Caco-2 (cell line): ENCODE results near the gene SLC16A12. TPM values are rescaled to one million over a fixed set of nuclear protein-coding genes. Genes with fewer than 3 reads are reported as not detected.

Source experiments
- BruUV-seq: library from RNA; stranded (reverse); fragments of 400-500 nt; replicated peaks from 2 replicates; lab custom pipeline; 2021; lab: Mats Ljungman, UMichigan
- CTCF ChIA-PET: fragments of 300-600 bp; sonication (Branson Sonifier 250); formaldehyde crosslinking; loops from one replicate; lab custom pipeline; 2022; ENCODE audit warnings: antibody characterized with exemption; lab: Charles Lee
- POLR2A ChIA-PET: fragments of 300-600 bp; sonication (Branson Sonifier 250); formaldehyde crosslinking; loops from one replicate; lab custom pipeline; 2022; ENCODE audit warnings: antibody characterized with exemption; lab: Charles Lee
- DNase-seq, 2 experiments: peaks; one replicate each; pipeline versions ENCODE4 v3.0.0 to v3.0.0-alpha.2; 2020 to 2022
- H3K27me3 ChIP-seq: replicated peaks from 2 replicates; pipeline ENCODE4 v1.6.0; 2011; ENCODE audit warnings: low read length; ENCODE audit not compliant: control insufficient read depth, insufficient read depth
- H3K36me3 ChIP-seq: 2 replicates; pipeline ENCODE4 v1.5.1; 2011; ENCODE audit warnings: low read length; ENCODE audit not compliant: control insufficient read depth, insufficient read depth
- H3K4me1 ChIP-seq: fragments of 250-450 bp; sonication (Bioruptor Pico); 2 replicates; pipeline ENCODE4 v1.5.1; 2020; ENCODE audit warnings: mild to moderate bottlenecking
- H3K4me3 ChIP-seq: 2 replicates; pipeline ENCODE4 v1.5.1; 2011; ENCODE audit warnings: low read depth, mild to moderate bottlenecking, control low read depth, low read length
- H3K9me3 ChIP-seq: fragments of 250-450 bp; sonication (Bioruptor Pico); 2 replicates; pipeline ENCODE4 v1.5.1; 2020; ENCODE audit warnings: mild to moderate bottlenecking, moderate library complexity
- H3K27ac Mint-ChIP-seq: one replicate; pipeline ENCODE4 v1.8.0; 2022; ENCODE audit warnings: mixed read lengths; ENCODE audit not compliant: unreplicated experiment
- H3K27me3 Mint-ChIP-seq: one replicate; pipeline ENCODE4 v1.8.0; 2022; ENCODE audit warnings: mixed read lengths; ENCODE audit not compliant: insufficient read depth, unreplicated experiment
- H3K36me3 Mint-ChIP-seq: one replicate; pipeline ENCODE4 v1.8.0; 2022; ENCODE audit warnings: mild to moderate bottlenecking, mixed read lengths; ENCODE audit not compliant: insufficient read depth, unreplicated experiment
- H3K4me1 Mint-ChIP-seq: one replicate; pipeline ENCODE4 v1.8.0; 2022; ENCODE audit warnings: low read depth, mixed read lengths; ENCODE audit not compliant: unreplicated experiment
- H3K4me3 Mint-ChIP-seq: one replicate; pipeline ENCODE4 v1.8.0; 2022; ENCODE audit warnings: mild to moderate bottlenecking, moderate library complexity, mixed read lengths; ENCODE audit not compliant: unreplicated experiment
- H3K9me3 Mint-ChIP-seq: one replicate; pipeline ENCODE4 v1.8.0; 2022; ENCODE audit warnings: mixed read lengths; ENCODE audit not compliant: unreplicated experiment
- CTCF ChIP-seq, 2 experiments: fragments of 200-600 bp in 1 of 2; IDR thresholded peaks; 1 replicate in 1 of 2; 2 replicates in 1 of 2; pipeline versions ENCODE4 v1.5.1 to v1.8.0; 2011 to 2022; ENCODE audit warnings: antibody characterized with exemption in 1 of 2, control low read depth in 1 of 2, inconsistent platforms in 1 of 2, low read depth in 1 of 2, low read length in 1 of 2, mild to moderate bottlenecking in 1 of 2, moderate library complexity in 1 of 2; ENCODE audit not compliant: insufficient read depth in 1 of 2, severe bottlenecking in 1 of 2, unreplicated experiment in 1 of 2
- intact Hi-C: fragments of 100-400 bp; cut with micrococcal nuclease; formaldehyde crosslinking; loops from one replicate; pipeline ENCODE4 v1.10.0; 2022; ENCODE audit not compliant: unreplicated experiment
- total RNA-seq: library from RNA; stranded (reverse); gene quantifications from 2 replicates; pipeline ENCODE4 v1.2.3, GENCODE V29; 2022

Gene SLC16A12
- total RNA-seq, 1 experiment from 2014 or later, result not detected

- Mint-ChIP-seq H3K4me1 (no peaks in the 10 kb centered on the region), H3K9me3 (no peaks in the 10 kb centered on the region), H3K36me3 (no peaks in the 10 kb centered on the region), H3K27ac (no peak overlapping the region), H3K27me3 (no peaks in the 10 kb centered on the region), H3K4me3 (no peak overlapping the region)
- no peak for TF ChIP-seq CTCF (IDR thresholded peaks at IDR 0.05; ENCODE audit: insufficient read depth in 1 of 2, low read depth in 1 of 2, low read length in 1 of 2, severe bottlenecking in 1 of 2, unreplicated experiment in 1 of 2)
- no peak overlapping the region for H3K4me3 ChIP-seq
- BruUV-seq, result no TSS peak
- no peak for DNase-seq
- intact Hi-C loops, result no loop called here
- no peaks in the 10 kb centered on the region for H3K9me3 ChIP-seq
- H3K27me3 ChIP-seq, result no peaks in the 10 kb centered on the region
- H3K36me3 ChIP-seq, result no peaks in the 10 kb centered on the region
- peaks cover 4% of the 10 kb centered on the region; the same call in 1 of the 2 replicates for H3K4me1 ChIP-seq
- ChIA-PET POLR2A (no interaction called here), CTCF (no interaction called here)
These were observed 12.1 kb downstream of the SLC16A12 start for GRCh38 chr10:89523274-89523673.

GRCh38 chr10:89522463-89522862 lies 12.9 kb downstream of the SLC16A12 start:
- POLR2A ChIA-PET, result no interaction called here
- no peak overlapping the region for H3K4me3 Mint-ChIP-seq

GRCh38 chr10:89521368-89521767 lies 14.0 kb downstream of the SLC16A12 start:
- no peak for DNase-seq
- H3K9me3 ChIP-seq, result no peaks in the 10 kb centered on the region
- Mint-ChIP-seq H3K9me3 (no peaks in the 10 kb centered on the region), H3K4me1 (peaks cover 3% of the 10 kb centered on the region), H3K27me3 (no peaks in the 10 kb centered on the region), H3K4me3 (no peak overlapping the region), H3K27ac (no peak overlapping the region), H3K36me3 (no peaks in the 10 kb centered on the region)
- POLR2A ChIA-PET, result no interaction called here
- no peaks in the 10 kb centered on the region for H3K27me3 ChIP-seq
- H3K4me3 ChIP-seq, result no peak overlapping the region
- intact Hi-C loops, result no loop called here
- no TSS peak for BruUV-seq
- no peak for TF ChIP-seq CTCF (IDR thresholded peaks at IDR 0.05; ENCODE audit: insufficient read depth in 1 of 2, low read depth in 1 of 2, low read length in 1 of 2, severe bottlenecking in 1 of 2, unreplicated experiment in 1 of 2)
- CTCF ChIA-PET, result no interaction called here
- H3K4me1 ChIP-seq, result peaks cover 4% of the 10 kb centered on the region; the same call in 1 of the 2 replicates
- H3K36me3 ChIP-seq, result no peaks in the 10 kb centered on the region

More at GRCh38 chr10:89522463-89522862, 12.9 kb downstream of the SLC16A12 start:
- intact Hi-C loops, result no loop called here
- Histone ChIP-seq H3K36me3 (no peaks in the 10 kb centered on the region), H3K27me3 (no peaks in the 10 kb centered on the region), H3K9me3 (no peaks in the 10 kb centered on the region), H3K4me3 (no peak overlapping the region), H3K4me1 (peaks cover 4% of the 10 kb centered on the region; the same call in 1 of the 2 replicates)
- Mint-ChIP-seq H3K27me3 (no peaks in the 10 kb centered on the region), H3K36me3 (no peaks in the 10 kb centered on the region), H3K4me1 (no peaks in the 10 kb centered on the region), H3K9me3 (no peaks in the 10 kb centered on the region), H3K27ac (no peak overlapping the region)
- DNase-seq, result no peak
- BruUV-seq, result no TSS peak
- CTCF ChIA-PET, result no interaction called here
- TF ChIP-seq CTCF (IDR thresholded peaks at IDR 0.05; ENCODE audit: insufficient read depth in 1 of 2, low read depth in 1 of 2, low read length in 1 of 2, severe bottlenecking in 1 of 2, unreplicated experiment in 1 of 2), result no peak
